ENCODE results near the gene NDUFS2. TPM values are rescaled to one million over a fixed set of nuclear protein-coding genes. Genes with fewer than 3 reads are reported as not detected.

The NDUFS2 gene
- total and polyA plus RNA-seq, 9 donors, result 76.2 to 140 (median 105) TPM

DNA sequence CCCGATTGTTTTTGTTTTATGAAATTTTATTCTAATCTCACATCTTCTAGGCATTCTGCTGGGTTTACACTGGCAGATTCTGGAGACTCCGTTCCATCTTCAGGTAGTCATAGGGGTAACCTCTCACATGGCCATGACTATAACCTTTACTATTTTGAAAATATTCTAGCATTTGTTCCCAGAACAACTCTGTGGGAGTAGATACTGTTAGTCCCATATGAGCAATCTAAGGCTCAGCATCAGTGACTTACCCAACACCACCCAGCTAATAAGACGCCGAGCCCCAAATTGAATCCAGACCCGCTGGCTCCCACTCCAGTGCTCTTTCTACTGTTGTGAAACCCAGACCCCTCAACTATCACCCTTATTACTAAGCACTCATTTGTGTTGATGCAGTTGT, 13.1 kb upstream of the NDUFS2 start:
- TF ChIP-seq CTCF (IDR thresholded peaks at IDR 0.05), result no peak
- TF ChIP-seq EP300 (IDR thresholded peaks at IDR 0.05), result no peak
- no peak for TF ChIP-seq POLR2A (IDR thresholded peaks at IDR 0.05)

GRCh38 chr1:161190962-161191521, 11.1 kb upstream of the NDUFS2 start:
- no peaks in the 10 kb centered on the region for H3K9me3 ChIP-seq
- WGBS, 3 donors, result 68 to 77% (median 77%) methylated on average over 21 to 22 of the region's 22 CpGs
- no peak overlapping the region for H3K4me3 ChIP-seq
- DNase-seq, result peak in 2 of 5 donors; percentile 46 to 53
- H3K4me1 ChIP-seq (ENCODE audit: insufficient read depth), result peaks cover 2% of the 10 kb centered on the region
- intact Hi-C loops (cut with DNase I), result loop anchor here (5.0 to 10.0 kb wide), 3 partner anchors 36 to 194 kb away; partner anchors contain the start of gene TOMM40L (in 1 of the 4)
- TF ChIP-seq POLR2A (IDR thresholded peaks at IDR 0.05) (no peak), CTCF (IDR thresholded peaks at IDR 0.05) (no peak), EP300 (IDR thresholded peaks at IDR 0.05) (no peak)
- H3K36me3 ChIP-seq, result no peaks in the 10 kb centered on the region
- H3K27me3 ChIP-seq, result no peaks in the 10 kb centered on the region
- H3K27ac ChIP-seq, result no peak overlapping the region

More for the DNA sequence above, 13.1 kb upstream of the NDUFS2 start:
- 76 to 86% (median 81%) methylated on average over 5 of the region's 5 CpGs for WGBS, 3 donors
- no peaks in the 10 kb centered on the region for H3K36me3 ChIP-seq
- H3K27ac ChIP-seq, result no peak overlapping the region
- peaks cover 3% of the 10 kb centered on the region for H3K4me1 ChIP-seq (ENCODE audit: insufficient read depth)
- DNase-seq, result peak in 2 of 5 donors; percentile 32 to 40
- H3K27me3 ChIP-seq, result no peaks in the 10 kb centered on the region
- H3K9me3 ChIP-seq, result no peaks in the 10 kb centered on the region
- H3K4me3 ChIP-seq, result no peak overlapping the region
- intact Hi-C loops (cut with DNase I), result no loop called here

DNA sequence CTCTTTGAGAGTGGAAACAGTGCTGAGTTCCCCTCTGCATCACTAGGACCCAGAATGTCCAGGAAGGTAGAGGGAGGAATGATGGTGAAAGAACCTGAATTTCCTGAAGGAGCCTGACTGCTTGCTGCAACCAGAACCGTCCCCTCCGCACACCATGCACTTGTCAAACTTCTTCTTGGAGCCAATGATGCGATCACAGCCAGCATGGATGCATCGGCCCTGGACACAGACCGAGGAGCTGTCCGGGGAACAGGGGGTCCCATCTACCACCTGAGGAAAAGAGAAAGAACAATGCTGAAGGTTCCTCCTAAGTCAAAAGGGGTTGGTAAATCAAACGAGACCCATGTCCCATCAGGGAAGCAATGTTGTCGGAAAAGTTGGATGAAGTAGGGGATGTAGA, 10.2 kb upstream of the NDUFS2 start:
- Histone ChIP-seq H3K36me3 (no peaks in the 10 kb centered on the region), H3K4me1 (ENCODE audit: insufficient read depth) (peaks cover 4% of the 10 kb centered on the region), H3K27me3 (no peaks in the 10 kb centered on the region), H3K9me3 (no peaks in the 10 kb centered on the region), H3K4me3 (no peak overlapping the region), H3K27ac (no peak overlapping the region)
- 70 to 79% (median 76%) methylated on average over 8 of the region's 8 CpGs for WGBS, 3 donors
- intact Hi-C loops (cut with DNase I), result loop anchor here (5.0 to 10.0 kb wide), 3 partner anchors 35 to 193 kb away; partner anchors contain the start of gene TOMM40L (in 1 of the 4)
- peak in 2 of 5 donors; percentile 34 to 36 for DNase-seq
- TF ChIP-seq CTCF (IDR thresholded peaks at IDR 0.05) (no peak), EP300 (IDR thresholded peaks at IDR 0.05) (no peak), POLR2A (IDR thresholded peaks at IDR 0.05) (no peak)

- Histone ChIP-seq H3K4me3 (no peak overlapping the region), H3K27me3 (no peaks in the 10 kb centered on the region), H3K9me3 (no peaks in the 10 kb centered on the region), H3K36me3 (no peaks in the 10 kb centered on the region), H3K27ac (no peak overlapping the region), H3K4me1 (ENCODE audit: insufficient read depth) (peaks cover 7% of the 10 kb centered on the region)
- 41 to 55% (median 47%) methylated on average over 15 of the region's 15 CpGs for WGBS, 3 donors
- intact Hi-C loops (cut with DNase I), result loop anchor here (5.0 to 10.0 kb wide), 3 partner anchors 35 to 192 kb away; partner anchors contain the start of gene TOMM40L (in 1 of the 4)
- TF ChIP-seq EP300 (IDR thresholded peaks at IDR 0.05) (no peak), POLR2A (IDR thresholded peaks at IDR 0.05) (no peak), CTCF (IDR thresholded peaks at IDR 0.05) (peak; percentile 55 to 75 (median 71))
- peak in 4 of 5 donors; percentile 55 to 79 (median 69) for DNase-seq
Measured at GRCh38 chr1:161192476-161193465, 9.4 kb upstream of the NDUFS2 start.
